ENCODE data around the gene THAP12. TPM values are rescaled to one million over a fixed set of nuclear protein-coding genes. Genes with fewer than 3 reads are reported as not detected.

THAP12 gene
- total RNA-seq, 1 experiment from 2014 or later, result 102 TPM

DNA sequence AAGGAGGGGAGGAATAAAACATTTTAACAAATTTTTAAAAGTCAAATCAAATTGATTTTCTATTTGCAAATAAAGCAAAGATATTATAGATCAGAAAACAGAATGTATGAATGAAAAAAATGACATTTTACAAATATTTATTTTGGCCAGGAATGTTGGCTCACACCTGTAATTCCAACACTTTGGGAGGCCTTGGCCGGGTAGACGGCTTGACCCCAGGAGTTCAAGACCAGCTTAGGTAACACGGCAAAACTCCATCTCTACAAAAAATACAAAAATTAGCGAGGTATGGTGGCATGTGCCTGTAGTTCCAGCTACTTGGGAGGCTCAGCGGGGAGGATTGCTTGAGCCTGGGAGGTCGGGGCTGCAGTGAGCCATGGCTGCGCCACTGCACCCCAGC lies 18.2 kb downstream of the THAP12 start:
- no peak overlapping the region for H3K4me3 ChIP-seq (ENCODE audit: low read depth, low read length)
- Mint-ChIP-seq H3K4me3 (ENCODE audit: unreplicated experiment) (no peak overlapping the region), H3K9me3 (ENCODE audit: unreplicated experiment) (no peaks in the 10 kb centered on the region), H3K36me3 (ENCODE audit: insufficient read depth, unreplicated experiment) (peaks cover 45% of the 10 kb centered on the region), H3K27ac (ENCODE audit: unreplicated experiment) (no peak overlapping the region), H3K4me1 (ENCODE audit: low read depth, unreplicated experiment) (peaks cover 7% of the 10 kb centered on the region), H3K27me3 (ENCODE audit: insufficient read depth, unreplicated experiment) (no peaks in the 10 kb centered on the region)
- POLR2A ChIA-PET, result no interaction called here
- no peaks in the 10 kb centered on the region for H3K27me3 ChIP-seq (replicated peaks; ENCODE audit: control insufficient read depth, insufficient read depth, low read length)
- no peaks in the 10 kb centered on the region for H3K4me1 ChIP-seq
- intact Hi-C loops (cut with micrococcal nuclease; ENCODE audit: unreplicated experiment), result no loop called here
- H3K36me3 ChIP-seq (ENCODE audit: control insufficient read depth, insufficient read depth, low read length), result no peaks in the 10 kb centered on the region
- H3K9me3 ChIP-seq, result no peaks in the 10 kb centered on the region
- no TSS peak for BruUV-seq (replicated peaks)
- TF ChIP-seq, protein P1, sequence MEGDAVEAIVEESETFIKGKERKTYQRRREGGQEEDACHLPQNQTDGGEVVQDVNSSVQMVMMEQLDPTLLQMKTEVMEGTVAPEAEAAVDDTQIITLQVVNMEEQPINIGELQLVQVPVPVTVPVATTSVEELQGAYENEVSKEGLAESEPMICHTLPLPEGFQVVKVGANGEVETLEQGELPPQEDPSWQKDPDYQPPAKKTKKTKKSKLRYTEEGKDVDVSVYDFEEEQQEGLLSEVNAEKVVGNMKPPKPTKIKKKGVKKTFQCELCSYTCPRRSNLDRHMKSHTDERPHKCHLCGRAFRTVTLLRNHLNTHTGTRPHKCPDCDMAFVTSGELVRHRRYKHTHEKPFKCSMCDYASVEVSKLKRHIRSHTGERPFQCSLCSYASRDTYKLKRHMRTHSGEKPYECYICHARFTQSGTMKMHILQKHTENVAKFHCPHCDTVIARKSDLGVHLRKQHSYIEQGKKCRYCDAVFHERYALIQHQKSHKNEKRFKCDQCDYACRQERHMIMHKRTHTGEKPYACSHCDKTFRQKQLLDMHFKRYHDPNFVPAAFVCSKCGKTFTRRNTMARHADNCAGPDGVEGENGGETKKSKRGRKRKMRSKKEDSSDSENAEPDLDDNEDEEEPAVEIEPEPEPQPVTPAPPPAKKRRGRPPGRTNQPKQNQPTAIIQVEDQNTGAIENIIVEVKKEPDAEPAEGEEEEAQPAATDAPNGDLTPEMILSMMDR (IDR thresholded peaks at IDR 0.05; ENCODE audit: insufficient read depth in 1 of 2, low read depth in 1 of 2, low read length in 1 of 2, severe bottlenecking in 1 of 2, unreplicated experiment in 1 of 2), result no peak
- no peak for DNase-seq
- CTCF ChIA-PET, result no interaction called here

DNA sequence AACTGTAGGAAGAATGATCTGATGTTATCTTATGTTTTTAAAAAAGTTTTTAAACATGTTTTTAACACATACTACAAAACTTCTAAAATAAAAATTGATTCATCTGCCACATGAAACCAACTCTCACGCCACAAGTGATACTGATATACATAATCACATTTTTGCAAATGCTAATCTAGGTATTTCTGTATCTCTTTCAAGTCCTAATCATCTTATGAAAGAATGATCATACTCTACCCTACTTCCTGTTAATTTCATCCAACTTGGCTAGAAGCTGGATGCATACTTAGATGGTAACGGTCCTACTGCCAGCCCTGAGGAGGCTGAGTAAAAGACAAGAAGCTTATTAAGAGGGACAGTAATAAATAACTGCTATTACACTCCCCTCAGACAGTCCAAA lies 19.2 kb downstream of the THAP12 start:
- peaks cover 7% of the 10 kb centered on the region for H3K4me1 Mint-ChIP-seq (ENCODE audit: low read depth, unreplicated experiment)
- ChIA-PET POLR2A (no interaction called here), CTCF (no interaction called here)
- no peaks in the 10 kb centered on the region for H3K27me3 Mint-ChIP-seq (ENCODE audit: insufficient read depth, unreplicated experiment)
- Histone ChIP-seq H3K4me3 (ENCODE audit: low read depth, low read length) (no peak overlapping the region), H3K4me1 (no peaks in the 10 kb centered on the region), H3K36me3 (ENCODE audit: control insufficient read depth, insufficient read depth, low read length) (no peaks in the 10 kb centered on the region), H3K9me3 (no peaks in the 10 kb centered on the region), H3K27me3 (replicated peaks; ENCODE audit: control insufficient read depth, insufficient read depth, low read length) (no peaks in the 10 kb centered on the region)
- BruUV-seq (replicated peaks), result no TSS peak
- TF ChIP-seq, protein P1 (IDR thresholded peaks at IDR 0.05; ENCODE audit: insufficient read depth in 1 of 2, low read depth in 1 of 2, low read length in 1 of 2, severe bottlenecking in 1 of 2, unreplicated experiment in 1 of 2), result no peak
- no peak for DNase-seq
- intact Hi-C loops (cut with micrococcal nuclease; ENCODE audit: unreplicated experiment), result no loop called here
- no peaks in the 10 kb centered on the region for H3K9me3 Mint-ChIP-seq (ENCODE audit: unreplicated experiment)
- no peak overlapping the region for H3K27ac Mint-ChIP-seq (ENCODE audit: unreplicated experiment)
- peaks cover 54% of the 10 kb centered on the region for H3K36me3 Mint-ChIP-seq (ENCODE audit: insufficient read depth, unreplicated experiment)
- H3K4me3 Mint-ChIP-seq (ENCODE audit: unreplicated experiment), result no peak overlapping the region

DNA sequence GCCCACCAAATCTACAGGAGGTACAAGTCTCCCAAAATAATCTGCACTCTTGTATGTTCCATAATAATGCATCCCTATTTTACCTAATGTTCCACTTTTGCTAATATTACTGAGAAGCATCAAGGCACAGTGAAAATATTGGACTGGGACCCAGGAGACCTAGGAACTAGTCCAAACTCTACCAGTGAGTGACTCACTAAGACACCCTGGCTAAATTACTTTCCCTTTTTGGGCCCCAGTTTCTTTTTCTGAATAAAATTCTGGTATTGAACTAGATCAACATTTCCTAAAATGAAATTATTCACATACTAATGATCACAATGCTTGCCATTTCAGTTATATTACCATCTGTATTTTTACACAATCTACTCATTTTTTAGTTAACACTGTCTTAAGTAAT lies 19.6 kb downstream of the THAP12 start:
- H3K27ac Mint-ChIP-seq (ENCODE audit: unreplicated experiment), result no peak overlapping the region
- Histone ChIP-seq H3K4me1 (no peaks in the 10 kb centered on the region), H3K4me3 (ENCODE audit: low read depth, low read length) (no peak overlapping the region), H3K27me3 (replicated peaks; ENCODE audit: control insufficient read depth, insufficient read depth, low read length) (no peaks in the 10 kb centered on the region), H3K9me3 (no peaks in the 10 kb centered on the region), H3K36me3 (ENCODE audit: control insufficient read depth, insufficient read depth, low read length) (peaks cover under 1% of the 10 kb centered on the region; the same call in 1 of the 2 replicates)
- H3K9me3 Mint-ChIP-seq (ENCODE audit: unreplicated experiment), result no peaks in the 10 kb centered on the region
- intact Hi-C loops (cut with micrococcal nuclease; ENCODE audit: unreplicated experiment), result no loop called here
- peaks cover 7% of the 10 kb centered on the region for H3K4me1 Mint-ChIP-seq (ENCODE audit: low read depth, unreplicated experiment)
- H3K27me3 Mint-ChIP-seq (ENCODE audit: insufficient read depth, unreplicated experiment), result no peaks in the 10 kb centered on the region
- TF ChIP-seq, protein P1 (IDR thresholded peaks at IDR 0.05; ENCODE audit: insufficient read depth in 1 of 2, low read depth in 1 of 2, low read length in 1 of 2, severe bottlenecking in 1 of 2, unreplicated experiment in 1 of 2), result no peak
- peaks cover 58% of the 10 kb centered on the region for H3K36me3 Mint-ChIP-seq (ENCODE audit: insufficient read depth, unreplicated experiment)
- no peak for DNase-seq
- no peak overlapping the region for H3K4me3 Mint-ChIP-seq (ENCODE audit: unreplicated experiment)
- CTCF ChIA-PET, result no interaction called here
- POLR2A ChIA-PET, result no interaction called here
- no TSS peak for BruUV-seq (replicated peaks)
